HG03066 (cell line): ENCODE measurements around the gene ADTRP.
"Not testable (repeated sequence)": the region's sequence is repeated elsewhere in the genome, so short reads cannot be mapped to it uniquely, and the experiment has no call there.

Source experiments
- ATAC-seq: cut with Tn5 transposase; IDR thresholded peaks from one replicate; pipeline ENCODE4 v1.9.1; 2021; ENCODE audit warnings: low read depth; ENCODE audit not compliant: unreplicated experiment

ADTRP gene

GRCh38 chr6:11705069-11705468 is 73.5 kb downstream of the ADTRP start:
- ATAC-seq, result no peak

- ATAC-seq, result no peak
Observed at GRCh38 chr6:11703725-11704124, 74.9 kb downstream of the ADTRP start.

GRCh38 chr6:11702500-11703130 is 76.0 kb downstream of the ADTRP start:
- no peak for ATAC-seq

- ATAC-seq, result no peak
Observed at GRCh38 chr6:11702089-11702488, 76.5 kb downstream of the ADTRP start.

- no peak for ATAC-seq
Observed at GRCh38 chr6:11701573-11701972, 77.0 kb downstream of the ADTRP start.

- ATAC-seq, result no peak
Observed at GRCh38 chr6:11700118-11700718, 78.4 kb downstream of the ADTRP start.

GRCh38 chr6:11699576-11699975 is 79.0 kb downstream of the ADTRP start:
- ATAC-seq, result no peak

- no peak for ATAC-seq
Observed at GRCh38 chr6:11692451-11693376, 85.9 kb downstream of the ADTRP start.

- ATAC-seq, result no peak
Observed at GRCh38 chr6:11689847-11690246, 88.8 kb downstream of the ADTRP start.

- not testable (repeated sequence) for ATAC-seq
Observed at GRCh38 chr6:11689400-11689799, 89.2 kb downstream of the ADTRP start.

GRCh38 chr6:11688425-11688709 is 90.2 kb downstream of the ADTRP start:
- no peak for ATAC-seq

- no peak for ATAC-seq
Observed at GRCh38 chr6:11685481-11686093, 93.0 kb downstream of the ADTRP start.

- no peak for ATAC-seq
Observed at GRCh38 chr6:11684901-11685480, 93.6 kb downstream of the ADTRP start.

- no peak for ATAC-seq
Observed at GRCh38 chr6:11683871-11684270, 94.7 kb downstream of the ADTRP start.

- ATAC-seq, result no peak
Observed at GRCh38 chr6:11682561-11682975, 96.0 kb downstream of the ADTRP start.

GRCh38 chr6:11681770-11682169 is 96.8 kb downstream of the ADTRP start:
- no peak for ATAC-seq

- ATAC-seq, result no peak
Observed at GRCh38 chr6:11681357-11681756, 97.2 kb downstream of the ADTRP start.

GRCh38 chr6:11680479-11680878 is 98.1 kb downstream of the ADTRP start:
- ATAC-seq, result not testable (repeated sequence)

- no peak for ATAC-seq
Observed at GRCh38 chr6:11679099-11679498, 99.5 kb downstream of the ADTRP start.

- ATAC-seq, result no peak
Observed at GRCh38 chr6:11675601-11676000, 103.0 kb downstream of the ADTRP start.

- no peak for ATAC-seq
Observed at GRCh38 chr6:11672669-11673068, 105.9 kb downstream of the ADTRP start.
